Esophagus squamous epithelium (tissue), 4 donors: ENCODE results near the gene CLSTN2.

Source experiments
- CTCF ChIP-seq, 6 experiments: fragments of 450-650 bp in 4 of 6; fragments of 200-600 bp in 2 of 6; sonication (generic) in 2 of 6; IDR thresholded peaks; one replicate each; pipeline ENCODE4 v1.5.1; 2016 to 2019; ENCODE audit warnings: antibody characterized with exemption in 6 of 6, mild to moderate bottlenecking in 4 of 6, moderate library complexity in 4 of 6
- POLR2A ChIP-seq, 4 donors: fragments of 450-650 bp; IDR thresholded peaks; one replicate each; pipeline ENCODE4 v1.6.1; 2017; ENCODE audit warnings: antibody characterized with exemption in 4 of 4, mild to moderate bottlenecking in 4 of 4, moderate library complexity in 3 of 4

GRCh38 chr3:140472306-140473020 is 537.5 kb downstream of the CLSTN2 start:
- TF ChIP-seq CTCF (IDR thresholded peaks at IDR 0.05) (no peak), POLR2A (IDR thresholded peaks at IDR 0.05) (no peak)
